GM21367 (cell line): ENCODE results near the gene ITM2A.

Source experiments
- ATAC-seq: cut with Tn5 transposase; IDR thresholded peaks from one replicate; pipeline ENCODE4 v1.9.1; 2021; ENCODE audit not compliant: unreplicated experiment

ITM2A gene

GRCh38 chrX:79366873-79367749 is at the start of gene ITM2A:
TSS of gene ITM2A (minus strand) at chrX:79367334. CDS start at chrX:79367215, 119 bp downstream.
- ATAC-seq, result peak; percentile 43

DNA sequence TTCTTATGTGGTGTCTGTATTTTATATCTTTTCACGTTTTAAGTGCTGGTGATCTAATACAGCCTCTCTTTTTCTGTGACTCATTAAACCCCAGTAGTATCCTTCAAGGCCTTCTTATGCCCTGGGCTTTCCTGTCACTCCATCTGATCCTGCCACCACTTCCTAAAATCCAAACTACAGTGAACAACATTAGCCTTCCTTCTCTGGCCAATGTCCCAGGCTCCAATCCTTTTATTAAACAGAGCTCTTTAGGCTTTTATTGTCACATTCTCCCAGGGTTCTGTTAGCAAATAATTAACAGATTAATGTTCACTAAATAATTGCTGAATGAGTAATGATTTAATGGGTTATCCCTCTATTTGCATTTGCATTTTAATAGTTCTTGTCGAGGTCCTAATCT is 47.9 kb upstream of the ITM2A start:
- ATAC-seq, result no peak

- ATAC-seq, result no peak
These were observed 46.8 kb upstream of the ITM2A start for GRCh38 chrX:79413963-79414362.

- ATAC-seq, result no peak
These were observed 45.8 kb upstream of the ITM2A start for GRCh38 chrX:79412972-79413371.

- ATAC-seq, result no peak
These were observed 45.0 kb upstream of the ITM2A start for GRCh38 chrX:79412166-79412565.

- ATAC-seq, result no peak
These were observed 42.5 kb upstream of the ITM2A start for GRCh38 chrX:79409657-79410056.

GRCh38 chrX:79408623-79409322 is 41.6 kb upstream of the ITM2A start:
- ATAC-seq, result no peak

DNA sequence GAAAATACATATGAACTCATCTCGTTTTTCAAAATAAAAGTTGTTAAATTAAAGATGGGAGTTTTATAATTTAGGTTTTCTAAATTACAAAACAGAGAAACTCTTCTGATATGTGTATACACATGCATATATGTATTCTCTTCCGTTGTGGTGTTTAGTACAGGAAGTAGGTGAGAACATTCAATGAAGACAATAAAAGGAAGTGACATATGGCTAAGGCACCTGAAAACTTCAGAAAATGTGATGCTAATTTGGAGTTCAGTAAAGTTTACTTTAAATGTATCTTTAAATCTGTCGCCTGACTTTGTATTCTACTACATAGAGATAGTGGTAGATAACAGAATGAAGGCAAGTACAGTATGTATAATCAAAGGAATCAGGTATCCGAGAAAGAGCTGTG is 33.5 kb upstream of the ITM2A start:
- no peak for ATAC-seq

DNA sequence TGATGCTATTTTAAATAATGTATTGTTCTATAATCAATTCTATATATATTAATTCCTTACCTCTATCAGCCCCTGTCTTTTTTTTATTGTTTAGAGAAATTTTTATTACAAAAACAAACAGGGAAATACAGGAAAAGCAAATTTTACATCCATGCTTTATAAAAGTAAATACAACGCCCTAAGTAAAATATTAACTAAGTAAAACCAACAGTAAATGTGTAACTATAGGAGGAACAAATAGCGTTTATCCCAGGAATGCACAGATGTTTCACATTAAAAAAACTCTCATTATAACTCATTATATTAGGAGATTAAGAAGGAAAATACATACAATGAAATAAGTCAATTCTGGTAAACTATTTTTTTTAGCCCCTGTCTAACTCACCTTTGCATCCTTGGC is 8.2 kb upstream of the ITM2A start:
- no peak for ATAC-seq

- ATAC-seq, result no peak
These were observed 4.5 kb upstream of the ITM2A start for GRCh38 chrX:79371640-79372039.

DNA sequence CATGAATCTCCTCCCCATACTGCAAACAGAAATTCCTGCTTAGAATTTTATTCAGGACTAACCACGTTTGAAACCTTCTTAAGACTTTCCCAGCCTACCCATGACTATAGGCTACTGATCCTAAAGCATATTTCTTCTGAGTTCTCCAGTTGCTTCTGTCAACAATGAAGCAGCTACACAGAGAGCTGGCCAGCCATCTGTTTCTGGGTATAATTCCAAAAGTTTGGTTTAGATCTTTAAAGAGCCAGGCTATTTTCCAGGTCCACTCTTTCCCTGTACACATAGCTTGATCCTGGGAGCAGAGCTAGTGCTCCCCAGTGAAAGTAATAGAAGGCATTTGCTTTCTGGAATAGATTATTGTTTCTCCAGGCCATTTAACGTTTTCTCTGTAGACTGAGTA is 4.0 kb upstream of the ITM2A start:
- no peak for ATAC-seq

- no peak for ATAC-seq
These were observed 2.7 kb upstream of the ITM2A start for GRCh38 chrX:79369871-79370270.

DNA sequence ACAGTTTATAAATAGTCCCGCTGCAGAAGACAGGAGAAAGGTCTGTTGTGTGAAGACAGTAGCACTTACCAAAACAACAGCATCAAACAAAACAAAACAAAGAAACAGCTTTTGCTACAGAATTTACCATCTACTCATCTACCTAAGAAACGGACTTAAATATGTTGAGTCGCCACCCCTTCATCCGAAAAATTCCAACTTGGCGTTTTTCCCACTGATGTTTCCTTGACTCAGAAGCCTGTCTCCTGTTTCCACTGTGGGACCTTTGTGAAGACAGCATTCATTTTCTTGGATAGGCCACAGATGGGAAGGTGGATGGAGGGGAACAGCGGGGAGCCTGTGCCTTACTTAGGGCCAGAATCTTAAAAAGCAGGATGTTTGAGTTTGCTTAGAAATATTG is 1.3 kb upstream of the ITM2A start:
- ATAC-seq, result no peak

GRCh38 chrX:79367907-79368306 is 773 bp upstream of the ITM2A start:
- ATAC-seq, result no peak

GRCh38 chrX:79366556-79366872 is 620 bp downstream of the ITM2A start:
- ATAC-seq, result no peak

- no peak for ATAC-seq
These were observed 1.5 kb downstream of the ITM2A start for GRCh38 chrX:79365591-79365990.

- no peak for ATAC-seq
These were observed 2.8 kb downstream of the ITM2A start for GRCh38 chrX:79364306-79364705.

- ATAC-seq, result no peak
These were observed 5.8 kb downstream of the ITM2A start for GRCh38 chrX:79361192-79361870.

GRCh38 chrX:79336869-79337815 is 30.0 kb downstream of the ITM2A start:
- ATAC-seq, result no peak

DNA sequence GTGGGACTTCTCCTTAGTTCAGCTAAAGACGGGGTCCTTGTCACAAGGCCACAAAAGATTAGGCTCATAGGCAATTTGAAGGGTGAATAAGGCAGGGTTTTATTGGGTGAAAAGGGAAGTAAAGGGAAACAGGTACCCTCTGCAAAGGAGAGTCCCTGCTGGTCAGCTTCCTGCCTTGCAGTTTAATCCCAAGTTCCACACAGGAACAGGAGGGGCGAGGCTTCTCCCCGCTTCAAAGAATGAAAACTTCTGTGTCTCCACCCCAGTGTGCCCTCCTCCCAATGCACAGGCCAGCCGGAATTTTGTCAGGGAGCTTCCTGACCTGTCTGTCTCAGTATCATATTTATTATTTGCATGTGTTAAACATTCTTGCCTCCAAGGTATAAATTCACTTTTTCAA is 37.1 kb downstream of the ITM2A start:
- ATAC-seq, result no peak
